PC-9 (cell line): ENCODE results near the gene SCUBE2. TPM values are rescaled to one million over a fixed set of nuclear protein-coding genes. Genes with fewer than 3 reads are reported as not detected.
"Not testable (repeated sequence)": the region's sequence is repeated elsewhere in the genome, so short reads cannot be mapped to it uniquely, and the experiment has no call there.

Experiments used
- BruUV-seq: library from RNA; stranded (reverse); fragments of 400-500 nt; replicated peaks from 2 replicates; lab custom pipeline; 2021; lab: Mats Ljungman, UMichigan
- CTCF ChIA-PET: fragments of 300-600 bp; sonication (Branson Sonifier 250); formaldehyde crosslinking; loops from one replicate; lab custom pipeline; 2022; ENCODE audit warnings: antibody characterized with exemption; lab: Charles Lee
- POLR2A ChIA-PET: fragments of 300-600 bp; sonication (Branson Sonifier 250); formaldehyde crosslinking; loops from one replicate; lab custom pipeline; 2022; ENCODE audit warnings: antibody characterized with exemption; ENCODE audit not compliant: unreplicated experiment; lab: Charles Lee
- DNase-seq, 2 experiments: peaks; one replicate each; pipeline versions ENCODE4 v3.0.0 to v3.0.0-alpha.2; 2015 to 2022; ENCODE audit warnings: mixed read lengths in 1 of 2
- H2AFZ ChIP-seq: fragments of 200-600 bp; sonication (generic); 2 replicates; pipeline ENCODE4 v1.8.1; 2017; ENCODE audit warnings: antibody characterized with exemption
- H3F3A ChIP-seq: fragments of 200-600 bp; sonication (generic); 2 replicates; pipeline ENCODE4 v1.8.1; 2017; ENCODE audit warnings: antibody characterized with exemption, mild to moderate bottlenecking, low read depth; ENCODE audit not compliant: insufficient read depth
- H3K27ac ChIP-seq: fragments of 200-600 bp; sonication (generic); 2 replicates; pipeline ENCODE4 v1.6.1; 2016; ENCODE audit warnings: mixed run types
- H3K27me3 ChIP-seq: fragments of 200-600 bp; sonication (generic); 2 replicates; pipeline ENCODE4 v1.6.1; 2016; ENCODE audit warnings: low read depth, mixed run types; ENCODE audit not compliant: insufficient read depth
- H3K36me3 ChIP-seq: fragments of 200-600 bp; sonication (generic); 2 replicates; pipeline ENCODE4 v1.6.1; 2016; ENCODE audit warnings: low read depth, mixed run types
- H3K4me1 ChIP-seq: fragments of 200-600 bp; sonication (generic); replicated peaks from 2 replicates; pipeline ENCODE4 v1.6.1; 2016; ENCODE audit warnings: mixed run types; ENCODE audit not compliant: insufficient read depth
- H3K4me2 ChIP-seq: fragments of 200-600 bp; sonication (generic); 2 replicates; pipeline ENCODE4 v1.6.1; 2017; ENCODE audit warnings: mixed run types
- H3K4me3 ChIP-seq: fragments of 200-600 bp; sonication (generic); 2 replicates; pipeline ENCODE4 v1.6.1; 2016; ENCODE audit warnings: mixed run types
- H3K79me2 ChIP-seq: fragments of 200-600 bp; sonication (generic); 2 replicates; pipeline ENCODE4 v1.6.1; 2017; ENCODE audit warnings: low read depth, mixed run types
- H3K9me2 ChIP-seq: fragments of 200-600 bp; sonication (generic); 2 replicates; pipeline ENCODE4 v1.8.1; 2017; ENCODE audit warnings: mild to moderate bottlenecking; ENCODE audit not compliant: insufficient read depth
- H3K9me3 ChIP-seq: fragments of 200-600 bp; sonication (generic); 2 replicates; pipeline ENCODE4 v1.8.1; 2016; ENCODE audit warnings: low read depth; ENCODE audit not compliant: insufficient read depth
- H4K20me1 ChIP-seq: fragments of 200-600 bp; sonication (generic); 2 replicates; pipeline ENCODE4 v1.8.1; 2017; ENCODE audit not compliant: insufficient read depth
- CTCF ChIP-seq: fragments of 200-600 bp; sonication (generic); conservative IDR thresholded peaks from 2 replicates; pipeline ENCODE4 v1.6.1; 2017; ENCODE audit warnings: mixed run types, antibody characterized with exemption, mild to moderate bottlenecking, moderate library complexity
- EZH2 ChIP-seq: fragments of 200-600 bp; sonication (generic); IDR thresholded peaks from 2 replicates; pipeline ENCODE4 v1.8.0; 2017; ENCODE audit warnings: antibody characterized with exemption, low read depth
- intact Hi-C: fragments of 100-400 bp; cut with micrococcal nuclease; formaldehyde crosslinking; loops from one replicate; pipeline ENCODE4 v1.10.0; 2022; ENCODE audit not compliant: unreplicated experiment
- total RNA-seq: library from RNA; stranded (reverse); gene quantifications from 2 replicates; pipeline ENCODE4 v1.2.3, GENCODE V29; 2021

Gene SCUBE2
- total RNA-seq, 1 experiment from 2014 or later: not detected

GRCh38 chr11:8985462-8985861 lies 105.9 kb downstream of the SCUBE2 start:
- POLR2A ChIA-PET: no interaction called here
- Histone ChIP-seq H3K4me2 (no peak overlapping the region), H3K27ac (no peak overlapping the region), H3F3A (no peaks in the 10 kb centered on the region), H3K27me3 (no peaks in the 10 kb centered on the region), H4K20me1 (no peaks in the 10 kb centered on the region), H3K79me2 (no peaks in the 10 kb centered on the region), H3K4me1 (peaks cover 11% of the 10 kb centered on the region; the same call in 1 of the 2 replicates), H3K9me3 (no peaks in the 10 kb centered on the region), H3K36me3 (no peaks in the 10 kb centered on the region), H2AFZ (no peak overlapping the region), H3K9me2 (no peaks in the 10 kb centered on the region), H3K4me3 (no peak overlapping the region)
- CTCF ChIA-PET: no interaction called here
- no peak for TF ChIP-seq EZH2
- TF ChIP-seq CTCF: no peak
- DNase-seq: no peak
- no TSS peak for BruUV-seq
- intact Hi-C loops: no loop called here

- H4K20me1 ChIP-seq: no peaks in the 10 kb centered on the region
- POLR2A ChIA-PET: no interaction called here
- DNase-seq: no peak
- H3K79me2 ChIP-seq: no peaks in the 10 kb centered on the region
- H3K4me3 ChIP-seq: no peak overlapping the region
- no peaks in the 10 kb centered on the region for H3K9me3 ChIP-seq
- no peak overlapping the region for H2AFZ ChIP-seq
- H3K36me3 ChIP-seq: no peaks in the 10 kb centered on the region
- no peaks in the 10 kb centered on the region for H3F3A ChIP-seq
- no TSS peak for BruUV-seq
- H3K27ac ChIP-seq: no peak overlapping the region
- H3K4me1 ChIP-seq: no peaks in the 10 kb centered on the region; the same call in 1 of the 2 replicates
- TF ChIP-seq CTCF: no peak
- TF ChIP-seq EZH2: no peak
- CTCF ChIA-PET: no interaction called here
- no peak overlapping the region for H3K4me2 ChIP-seq
- no peaks in the 10 kb centered on the region for H3K9me2 ChIP-seq
- no peaks in the 10 kb centered on the region for H3K27me3 ChIP-seq
- intact Hi-C loops: no loop called here
Measured at GRCh38 chr11:8983552-8983951, 107.8 kb downstream of the SCUBE2 start.

GRCh38 chr11:8980485-8980884 lies 110.9 kb downstream of the SCUBE2 start:
- Histone ChIP-seq H3K27ac (no peak overlapping the region), H3K9me2 (no peaks in the 10 kb centered on the region), H3K4me2 (no peak overlapping the region), H3K4me1 (no peaks in the 10 kb centered on the region), H3K9me3 (no peaks in the 10 kb centered on the region), H3K4me3 (no peak overlapping the region), H2AFZ (no peak overlapping the region), H3F3A (no peaks in the 10 kb centered on the region), H3K79me2 (no peaks in the 10 kb centered on the region), H4K20me1 (no peaks in the 10 kb centered on the region), H3K27me3 (no peaks in the 10 kb centered on the region), H3K36me3 (no peaks in the 10 kb centered on the region)
- no peak for DNase-seq
- POLR2A ChIA-PET: no interaction called here
- no TSS peak for BruUV-seq
- intact Hi-C loops: no loop called here
- CTCF ChIA-PET: no interaction called here
- TF ChIP-seq EZH2 (no peak), CTCF (no peak)

GRCh38 chr11:8979365-8979764 lies 112.0 kb downstream of the SCUBE2 start:
- H3K4me1 ChIP-seq, BruUV-seq, H3F3A ChIP-seq, POLR2A ChIA-PET, H3K27me3 ChIP-seq, H4K20me1 ChIP-seq, DNase-seq, CTCF ChIA-PET, H3K27ac ChIP-seq, H3K4me3 ChIP-seq, H3K9me3 ChIP-seq, H3K4me2 ChIP-seq, intact Hi-C loops, H2AFZ ChIP-seq, H3K9me2 ChIP-seq, H3K79me2 ChIP-seq, H3K36me3 ChIP-seq: not testable (repeated sequence)
